ENCODE data around the gene EIF3D.

The EIF3D gene, protein sequence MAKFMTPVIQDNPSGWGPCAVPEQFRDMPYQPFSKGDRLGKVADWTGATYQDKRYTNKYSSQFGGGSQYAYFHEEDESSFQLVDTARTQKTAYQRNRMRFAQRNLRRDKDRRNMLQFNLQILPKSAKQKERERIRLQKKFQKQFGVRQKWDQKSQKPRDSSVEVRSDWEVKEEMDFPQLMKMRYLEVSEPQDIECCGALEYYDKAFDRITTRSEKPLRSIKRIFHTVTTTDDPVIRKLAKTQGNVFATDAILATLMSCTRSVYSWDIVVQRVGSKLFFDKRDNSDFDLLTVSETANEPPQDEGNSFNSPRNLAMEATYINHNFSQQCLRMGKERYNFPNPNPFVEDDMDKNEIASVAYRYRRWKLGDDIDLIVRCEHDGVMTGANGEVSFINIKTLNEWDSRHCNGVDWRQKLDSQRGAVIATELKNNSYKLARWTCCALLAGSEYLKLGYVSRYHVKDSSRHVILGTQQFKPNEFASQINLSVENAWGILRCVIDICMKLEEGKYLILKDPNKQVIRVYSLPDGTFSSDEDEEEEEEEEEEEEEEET

DNA sequence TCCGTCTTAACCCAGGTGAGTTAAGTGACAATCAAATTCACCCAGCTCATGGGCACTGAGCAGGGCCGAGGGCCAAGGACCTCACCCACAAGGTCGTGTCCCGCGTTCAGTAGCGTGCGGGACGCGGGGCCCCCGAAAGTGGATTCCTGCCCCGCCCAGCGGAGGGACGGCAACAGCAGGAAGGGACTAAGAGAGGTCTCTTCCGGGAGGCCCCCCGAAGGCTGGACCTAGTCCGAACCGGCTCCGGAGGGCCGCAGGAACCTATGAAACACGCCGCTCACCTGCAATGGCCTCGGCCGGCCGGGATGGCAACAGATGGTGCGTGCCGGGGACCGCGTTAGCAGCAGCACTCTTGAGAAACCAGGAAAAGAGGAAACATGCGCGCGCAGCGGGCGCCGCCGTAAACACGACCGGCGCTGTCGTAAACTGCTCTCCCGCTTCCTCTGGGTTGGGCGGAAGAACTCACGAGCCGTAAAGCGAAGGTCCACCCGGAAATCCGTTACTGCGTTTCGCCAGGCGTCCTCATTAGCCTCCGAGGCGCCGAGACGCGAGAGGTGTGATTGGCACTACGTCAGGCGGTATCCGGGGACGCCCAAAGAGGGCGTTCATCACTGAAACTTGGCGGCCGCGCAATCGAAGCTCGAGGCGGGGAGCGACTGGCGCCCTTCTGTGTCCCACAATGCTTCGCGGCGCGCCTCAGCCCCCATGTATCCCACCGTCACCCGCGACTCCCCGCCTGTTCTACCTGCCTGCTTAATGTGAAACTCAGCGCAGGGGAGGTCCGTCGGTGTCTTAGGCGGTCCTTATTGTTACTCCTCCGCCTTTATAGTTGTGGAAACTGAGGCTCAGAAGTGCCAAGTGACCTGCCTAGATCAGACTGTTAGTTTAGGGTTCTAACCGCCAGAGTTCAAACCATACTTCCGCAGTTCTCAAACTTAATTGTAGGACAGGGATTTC lies at the start of gene EIF3D:
EIF3D (minus strand) TSS at position 372 of the 957 bp plus-strand sequence. CDS start 3,045 bp downstream, outside the sequence.
- DNase-seq = peak; percentile 81 to 100 (median 96)

DNA sequence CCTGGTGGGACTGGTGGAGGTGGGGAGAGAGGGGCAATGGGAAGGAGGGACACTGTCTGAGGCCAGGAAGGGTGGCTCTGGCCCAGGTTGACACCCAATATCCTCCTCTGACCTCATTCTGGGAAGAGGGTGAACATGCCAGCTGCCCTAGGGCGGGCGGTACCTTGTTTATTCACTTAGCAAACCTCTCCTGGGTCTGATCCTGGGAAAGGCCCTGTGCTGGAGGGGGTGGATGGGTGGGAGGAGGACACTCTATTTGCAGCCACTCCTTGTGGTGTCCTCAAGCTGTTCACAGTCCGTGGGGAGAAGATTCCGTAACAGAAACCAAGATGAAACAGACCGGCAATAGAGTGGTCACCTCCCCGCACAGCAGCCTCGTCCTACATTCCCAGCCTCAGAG lies 49.7 kb upstream of the EIF3D start:
- DNase-seq = no peak

DNA sequence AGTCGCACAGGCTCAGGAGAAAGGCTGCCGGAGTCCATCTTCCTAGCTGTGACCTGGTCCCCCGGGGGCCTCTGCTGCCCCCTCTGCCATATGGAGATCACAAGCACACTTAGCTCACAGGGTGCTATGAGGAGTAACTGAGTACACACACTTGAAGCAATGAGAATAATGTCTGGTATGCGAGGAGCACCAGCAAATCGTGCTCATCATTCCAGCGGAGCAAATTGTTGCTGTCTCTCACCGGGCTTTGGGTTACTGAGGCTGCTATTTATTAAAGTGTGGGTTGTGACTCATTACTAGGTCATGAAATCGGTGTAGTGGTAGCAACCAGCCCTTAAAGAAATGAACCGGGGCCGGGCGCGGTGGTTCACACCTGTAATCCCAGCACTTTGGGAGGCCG lies 48.1 kb upstream of the EIF3D start:
- DNase-seq = no peak

DNA sequence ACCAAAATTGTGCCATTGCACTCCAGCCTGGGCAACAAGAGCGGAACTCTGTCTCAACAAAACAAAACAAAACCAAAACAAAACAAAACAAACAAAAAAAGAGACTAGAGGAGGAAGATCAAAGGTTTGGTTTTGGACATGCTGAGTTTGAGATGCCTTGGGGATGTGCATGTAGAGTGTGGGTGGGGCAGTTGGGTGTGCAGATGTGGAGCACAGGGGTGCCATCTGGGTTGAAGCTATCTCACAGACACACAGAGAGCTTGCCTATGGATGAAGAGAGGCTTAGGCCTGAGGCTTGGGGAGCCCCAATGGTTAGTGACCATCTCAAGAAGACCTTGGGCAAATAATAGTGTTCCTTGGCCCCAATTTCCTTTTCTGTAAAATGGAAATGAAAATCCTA lies 45.8 kb upstream of the EIF3D start:
- DNase-seq = no peak

DNA sequence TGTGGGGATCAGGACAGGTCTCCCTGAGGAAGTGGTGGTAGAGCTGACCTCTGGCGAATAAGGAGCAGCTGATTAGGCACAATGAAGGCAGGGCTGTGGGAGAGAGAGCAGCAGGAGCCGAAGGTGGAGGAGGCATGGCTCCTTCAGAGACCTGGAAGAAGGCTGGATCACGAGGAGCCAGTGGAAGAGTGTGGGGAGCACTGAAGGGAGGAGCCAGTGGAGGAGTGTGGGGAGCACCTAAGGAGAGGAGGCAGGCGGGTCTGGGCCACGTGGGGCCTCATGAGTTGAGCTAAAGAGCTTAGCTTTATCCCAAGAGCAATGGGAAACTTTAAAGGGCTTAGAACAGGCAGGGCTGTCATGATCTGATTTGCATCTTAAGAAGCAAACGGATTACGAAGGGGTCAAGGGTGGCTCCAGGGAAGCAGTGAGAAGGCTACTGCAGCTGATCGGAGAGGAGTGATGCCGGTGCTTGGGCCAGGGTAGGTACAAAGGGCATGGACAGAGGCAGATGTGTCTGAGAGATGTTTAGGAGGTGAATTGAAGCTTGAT lies 44.9 kb upstream of the EIF3D start:
- no peak for DNase-seq

DNA sequence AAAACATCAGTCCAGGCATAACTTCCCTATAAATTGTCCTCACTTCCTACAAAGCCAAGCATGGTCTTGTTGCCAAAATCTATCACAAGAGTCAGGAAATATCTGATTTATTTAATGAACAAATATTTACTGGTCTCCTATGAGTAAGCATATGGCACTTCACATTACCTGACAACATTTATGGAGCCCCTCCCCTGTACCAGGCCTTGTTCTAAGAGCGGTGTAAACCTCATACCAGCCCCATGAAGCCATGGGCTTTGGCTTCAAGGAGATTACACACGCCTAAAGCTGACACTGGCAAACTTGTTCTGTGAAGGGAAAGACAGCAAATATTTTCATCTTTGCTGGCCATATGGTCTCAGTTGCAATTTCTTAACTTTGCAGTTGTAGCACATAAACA lies 43.0 kb upstream of the EIF3D start:
- DNase-seq = no peak

DNA sequence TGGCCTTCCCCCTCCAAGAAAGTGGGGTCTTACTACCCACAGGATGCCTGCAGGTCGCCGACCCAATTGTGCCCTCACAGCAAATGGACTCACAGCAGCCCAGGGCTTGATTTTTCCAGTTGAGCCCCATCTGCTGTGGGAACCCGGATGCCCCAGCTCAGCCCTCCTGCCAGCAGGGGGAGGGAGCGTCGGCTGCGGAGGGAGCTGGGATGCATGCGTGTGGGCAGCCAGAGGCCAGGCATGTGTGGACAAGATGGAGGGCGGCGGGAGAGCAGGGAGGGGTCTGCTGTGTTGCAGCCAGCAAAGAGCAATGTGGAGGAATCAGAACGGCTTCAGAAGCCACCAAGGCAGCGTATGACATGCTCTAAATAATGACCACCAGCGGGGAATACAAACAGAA lies 41.0 kb upstream of the EIF3D start:
- peak in 1 of 14 donors; percentile 11 for DNase-seq

DNA sequence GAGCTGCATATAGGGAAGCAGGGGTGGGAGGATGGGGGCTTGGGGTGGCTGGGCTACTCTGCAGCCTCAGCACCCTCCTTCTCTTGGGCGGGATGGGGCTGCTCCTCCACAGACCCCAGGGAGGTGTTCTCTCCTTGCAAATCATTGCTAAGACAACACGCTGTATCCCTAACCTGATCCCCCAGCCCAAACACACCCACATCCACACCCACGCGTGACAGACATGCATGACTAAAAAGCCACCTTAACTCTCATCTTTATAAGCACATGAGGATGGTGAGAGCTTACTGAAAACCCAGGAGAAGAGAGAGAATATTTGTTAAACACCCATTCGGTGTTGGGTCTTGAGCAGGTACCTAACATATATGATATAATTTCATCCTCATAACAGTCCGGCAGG lies 39.9 kb upstream of the EIF3D start:
- no peak for DNase-seq

DNA sequence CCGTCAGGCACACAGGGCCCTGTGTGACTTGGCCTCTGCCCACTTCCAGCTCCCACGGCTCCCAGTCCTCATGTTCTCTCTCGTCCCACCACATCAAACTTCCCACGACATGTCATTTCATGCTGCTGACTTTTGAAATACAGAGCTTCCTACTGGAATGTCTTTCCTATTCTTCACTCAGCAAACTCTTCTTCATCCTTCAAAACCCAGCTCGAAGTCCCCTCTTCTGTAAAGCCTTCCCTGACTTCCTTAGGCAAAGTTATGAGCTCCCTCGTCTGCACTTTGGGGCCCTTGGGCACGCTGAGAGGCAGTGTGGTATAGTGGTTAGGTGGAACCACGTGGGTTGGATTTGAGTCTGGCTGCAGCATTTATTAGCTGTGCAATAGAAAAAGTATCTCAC lies 37.8 kb upstream of the EIF3D start:
- DNase-seq = no peak

DNA sequence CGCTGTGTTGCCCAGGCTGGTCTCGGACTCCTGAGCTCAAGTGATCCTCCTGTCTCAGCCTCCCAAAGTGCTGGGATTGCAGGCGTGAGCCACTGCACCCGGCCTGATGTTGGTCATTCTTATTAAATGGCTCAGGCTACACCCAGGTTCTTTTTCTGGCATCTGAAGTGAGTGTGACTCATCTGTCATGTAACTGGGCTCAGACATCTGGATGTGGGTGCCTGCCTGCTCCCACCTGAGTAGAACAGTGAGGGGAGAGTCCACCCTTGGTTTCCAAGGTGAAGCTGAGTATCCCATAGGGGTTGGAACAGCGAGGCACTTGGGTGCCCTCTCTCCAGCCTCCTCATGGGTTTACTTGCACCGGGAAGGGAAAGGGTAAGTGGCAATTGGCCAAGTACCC lies 36.7 kb upstream of the EIF3D start:
- no peak for DNase-seq

DNA sequence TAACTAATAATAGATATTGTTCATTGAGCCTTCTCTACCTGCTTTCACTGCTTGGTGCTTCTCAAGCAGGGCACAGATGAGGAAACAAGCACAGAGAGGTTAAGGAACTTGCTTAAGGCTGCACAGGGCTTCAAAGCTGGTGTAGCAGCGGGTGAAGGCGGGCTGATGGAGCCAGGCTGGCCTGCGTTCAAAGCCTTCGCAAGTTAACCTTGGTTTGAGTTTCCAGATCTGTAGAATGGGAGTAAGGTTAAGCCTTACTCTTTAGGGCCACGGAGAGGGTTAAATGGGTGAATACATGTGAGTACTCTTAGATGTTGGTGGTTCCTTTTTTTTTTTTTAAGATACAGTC lies 36.2 kb upstream of the EIF3D start:
- DNase-seq = no peak

DNA sequence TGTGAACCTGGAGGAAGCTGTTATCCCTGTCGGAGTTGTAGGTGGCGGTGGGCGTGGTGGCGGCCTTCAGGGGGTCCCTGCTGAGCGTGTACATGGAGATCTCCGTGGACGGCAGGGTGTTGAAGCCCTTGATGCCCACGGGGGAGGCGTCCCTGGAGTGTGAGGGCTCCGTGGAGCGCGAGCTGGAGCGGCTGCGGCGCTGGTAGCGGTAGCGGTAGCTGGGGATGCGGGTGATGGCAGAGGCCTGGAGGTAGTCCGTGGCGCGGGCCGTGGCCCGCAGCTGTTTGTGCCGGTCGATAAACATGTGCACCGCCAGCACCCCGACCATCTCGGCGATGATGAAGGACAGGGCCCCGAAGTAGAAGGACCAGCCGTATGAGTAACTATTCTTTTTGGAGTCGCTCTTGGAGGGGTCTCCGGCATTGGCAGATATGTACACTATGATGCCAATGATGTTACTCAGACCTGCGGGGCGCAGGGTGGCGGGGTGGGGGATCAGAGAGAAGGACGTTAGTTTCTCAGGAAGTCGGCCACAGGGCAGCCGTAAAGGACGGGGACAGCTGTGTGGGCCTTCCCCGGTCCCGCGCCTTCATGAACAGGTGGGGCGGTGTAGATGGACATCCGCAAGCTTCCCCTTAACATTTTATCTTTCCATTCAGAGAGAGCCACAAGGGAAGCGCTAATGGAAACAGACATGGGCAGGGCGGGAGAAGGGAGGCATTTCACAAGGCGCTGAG lies 35.6 kb upstream of the EIF3D start:
- DNase-seq = no peak

DNA sequence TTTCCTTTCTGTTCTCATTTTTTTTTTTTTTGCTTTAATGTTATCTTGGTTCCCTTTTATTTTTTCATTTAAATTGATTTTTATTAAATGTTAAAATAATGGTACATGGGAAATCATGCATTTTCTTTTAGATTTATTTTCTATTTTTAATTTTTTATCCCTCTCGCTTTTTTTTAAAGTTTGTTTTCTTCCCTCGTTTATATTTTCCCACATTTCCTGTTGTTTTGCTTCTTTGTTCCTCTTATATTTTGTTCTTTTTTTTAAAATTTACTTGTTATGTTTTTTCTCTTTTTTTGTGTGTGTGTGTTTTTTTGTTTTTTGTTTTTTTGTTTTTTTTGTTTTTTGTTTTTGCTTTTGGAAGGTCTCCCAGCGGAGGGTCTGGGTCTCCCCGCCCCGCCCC lies 34.9 kb upstream of the EIF3D start:
- DNase-seq = no peak

DNA sequence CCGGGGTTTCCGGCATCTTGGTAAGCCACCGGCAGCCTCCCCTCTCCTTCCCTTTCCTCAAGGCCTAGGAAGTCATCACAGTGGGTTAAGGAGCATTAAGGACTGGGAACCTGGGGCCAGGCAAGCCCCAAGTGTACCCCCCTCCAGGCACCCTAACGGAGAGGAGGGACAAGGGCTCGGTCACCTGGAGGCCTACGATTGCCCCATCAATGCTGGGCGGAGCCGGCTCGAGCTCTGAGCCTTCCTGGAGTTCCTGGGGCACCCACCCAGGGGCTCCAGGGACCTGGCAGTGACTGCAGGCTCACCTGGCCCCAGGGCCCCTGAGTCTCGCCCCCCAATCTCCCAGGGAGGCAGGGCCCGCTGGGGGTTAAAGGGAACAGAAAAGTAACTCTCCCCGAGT lies 34.5 kb upstream of the EIF3D start:
- no peak for DNase-seq

DNA sequence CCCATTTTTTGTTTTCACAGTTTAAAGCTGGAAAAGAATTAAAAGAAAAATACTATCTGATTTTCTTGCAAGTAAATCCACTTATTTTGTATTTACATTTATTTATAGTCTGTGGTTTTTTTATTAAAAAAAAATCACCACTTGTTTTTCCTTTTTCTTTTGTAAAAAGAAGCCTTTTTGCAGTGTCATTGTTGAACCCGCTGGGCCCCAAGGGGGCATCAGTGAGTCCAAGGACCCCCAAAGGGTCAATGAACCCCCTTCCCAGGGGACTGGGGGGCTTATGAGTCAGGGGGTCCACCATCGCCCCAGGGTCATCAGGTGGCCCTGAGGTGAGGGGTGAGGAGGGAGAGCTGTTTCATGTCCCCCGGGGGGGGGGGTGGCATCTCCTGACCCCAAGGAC lies 34.0 kb upstream of the EIF3D start:
- DNase-seq = no peak

DNA sequence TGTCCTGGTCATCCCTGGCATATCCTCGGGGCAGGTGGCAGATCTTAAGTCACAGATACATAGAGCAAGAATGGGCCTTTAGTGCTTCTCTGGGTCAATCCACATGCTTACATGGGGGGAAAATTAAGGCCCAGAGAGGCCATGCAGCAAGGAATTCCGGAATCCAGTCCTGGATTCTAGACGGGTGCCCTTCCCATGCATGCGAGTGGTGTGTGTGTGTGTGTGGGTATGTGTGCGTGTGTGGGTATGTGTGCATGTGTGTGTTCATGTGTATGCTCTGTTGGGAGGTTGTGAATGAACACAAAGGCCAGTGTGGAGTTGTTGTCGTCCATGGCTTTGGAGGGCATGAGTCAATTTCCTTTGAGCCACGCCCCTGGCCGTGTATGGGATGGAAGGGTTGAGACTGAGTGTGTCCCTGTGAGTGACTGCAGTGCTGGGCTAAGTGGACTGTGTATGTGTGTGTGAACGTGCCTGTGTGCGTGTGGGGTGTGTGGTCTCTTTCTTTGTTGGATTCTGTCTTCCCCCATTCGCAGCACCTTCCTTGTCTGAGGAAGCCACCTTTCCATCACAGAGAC lies 33.4 kb upstream of the EIF3D start:
- no peak for DNase-seq

DNA sequence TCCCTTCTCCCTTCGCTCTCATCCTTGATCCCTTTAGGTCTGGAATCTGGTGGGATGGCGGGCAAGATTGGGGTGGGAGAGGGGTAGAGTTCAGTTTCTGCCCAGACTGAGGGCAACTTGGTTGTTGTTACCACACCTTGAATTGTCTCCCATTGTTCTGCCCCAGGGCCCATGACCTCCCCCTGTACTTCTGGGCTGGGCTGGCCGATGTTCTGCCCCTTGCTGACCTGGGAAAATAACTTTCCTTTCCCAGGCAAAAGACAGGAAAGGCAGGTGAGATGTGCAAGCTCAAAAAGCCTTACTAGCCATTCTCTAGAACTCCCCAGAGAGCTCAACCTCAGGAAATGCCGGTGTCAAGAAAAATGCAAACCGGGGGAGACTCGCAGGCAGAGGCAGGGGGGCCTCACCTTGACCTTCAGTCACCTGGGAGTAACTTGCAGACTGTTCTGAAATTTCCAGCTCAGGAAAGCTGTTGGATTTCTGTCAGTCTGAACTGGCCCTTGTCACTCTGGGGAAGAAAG lies 32.4 kb upstream of the EIF3D start:
- no peak for DNase-seq

DNA sequence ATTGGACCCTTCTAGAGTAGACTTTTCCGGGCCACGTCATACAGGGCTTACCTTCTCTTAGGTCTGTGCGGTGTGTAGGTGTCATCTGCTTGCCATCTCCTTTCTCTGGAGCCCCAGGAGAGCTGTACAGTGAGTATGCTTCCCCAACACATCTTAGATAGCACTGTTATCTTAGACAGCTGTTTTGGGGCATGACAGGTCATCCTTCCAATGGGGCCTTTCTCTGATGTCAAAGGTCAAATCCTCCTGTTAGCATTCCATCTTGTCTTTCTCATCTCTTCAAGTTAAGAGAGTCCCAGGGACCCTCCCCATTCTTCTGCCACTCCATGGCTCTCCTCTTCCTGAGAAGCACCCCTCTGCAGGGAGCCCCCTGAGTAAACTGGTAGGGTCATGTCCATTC lies 31.0 kb upstream of the EIF3D start:
- DNase-seq = no peak

DNA sequence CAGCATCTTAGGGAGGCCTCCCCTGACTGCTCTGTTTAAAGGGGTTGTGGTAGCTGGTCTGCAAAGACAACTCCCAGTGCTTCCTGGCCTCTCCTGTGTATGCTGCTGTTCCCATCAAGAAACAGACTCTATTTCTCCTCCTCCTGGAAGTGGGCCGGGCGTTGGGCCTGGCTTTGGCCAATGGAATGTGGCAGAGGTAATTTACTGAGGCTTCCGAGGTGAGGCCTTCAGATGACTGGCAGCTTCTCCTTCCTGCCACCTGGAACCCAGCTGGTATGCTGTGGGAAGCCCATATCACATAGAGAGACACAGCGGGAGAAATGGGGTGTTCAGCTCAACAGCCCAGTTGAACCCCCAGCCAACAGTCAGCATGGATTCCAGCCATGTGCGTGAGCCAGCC lies 25.1 kb upstream of the EIF3D start:
- DNase-seq = no peak

DNA sequence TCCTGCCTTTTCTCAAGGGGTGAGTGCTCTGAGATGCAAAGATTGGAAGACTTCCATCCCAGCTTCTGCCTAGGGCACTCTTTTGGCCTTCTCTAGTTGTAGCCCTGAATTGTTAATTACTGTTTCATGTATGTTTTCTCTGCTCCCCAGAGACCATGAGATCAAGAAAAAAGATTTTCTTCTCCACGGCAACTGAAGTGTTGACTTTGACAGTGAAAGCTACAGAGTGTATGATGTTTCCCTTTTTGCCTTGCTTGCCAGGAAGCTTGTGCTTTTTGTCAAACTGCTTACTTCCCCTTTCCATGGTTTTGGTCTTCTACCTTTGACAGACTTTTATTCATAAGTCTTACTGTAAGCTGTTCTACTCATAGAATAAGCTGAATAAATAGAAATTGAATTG lies 23.3 kb upstream of the EIF3D start:
- DNase-seq = no peak

DNA sequence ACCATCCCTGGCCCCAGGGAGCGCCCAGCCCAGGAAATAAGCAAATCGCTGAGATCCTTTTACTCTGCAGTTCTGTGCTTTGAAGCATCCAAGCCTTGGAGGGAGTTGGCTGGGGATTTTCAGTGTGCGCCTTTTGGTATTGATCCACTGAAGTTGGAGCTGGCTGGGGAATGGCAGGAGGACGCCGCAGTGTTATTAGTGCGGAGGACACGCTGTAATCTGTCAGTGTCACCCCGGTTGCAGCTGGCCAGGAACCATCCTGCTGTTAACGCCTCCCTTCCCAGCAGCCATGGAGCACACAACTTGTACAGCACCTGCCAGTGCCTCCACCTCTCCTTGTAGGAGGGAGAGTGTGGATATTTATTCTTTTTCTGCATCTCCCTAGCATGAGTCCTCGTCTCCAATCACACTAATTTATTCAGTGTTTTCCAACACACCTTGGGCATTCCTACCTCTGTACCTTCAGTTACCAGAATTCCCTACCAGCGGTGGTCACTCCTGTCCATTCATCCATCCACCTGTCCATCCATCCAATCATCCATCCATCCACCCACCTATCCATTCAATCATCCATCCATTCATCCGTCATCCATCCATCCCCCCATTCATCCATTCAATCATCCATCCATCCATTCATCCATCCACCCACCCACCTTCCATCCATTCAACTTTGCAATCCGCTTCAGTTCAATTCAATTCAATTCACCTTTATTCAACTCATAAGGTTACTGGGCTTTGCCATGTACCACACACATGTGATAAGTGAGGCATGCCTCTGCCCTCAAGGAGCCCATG lies 21.9 kb upstream of the EIF3D start:
- DNase-seq = no peak
